B cell (primary cell): ENCODE data around the gene TBC1D14. TPM values are rescaled to one million over a fixed set of nuclear protein-coding genes. Genes with fewer than 3 reads are reported as not detected.

Experiments used
- ATAC-seq: fragments of 200-7000 bp; cut with Tn5 transposase; one replicate; pipeline ENCODE4 v1.10.0; 2021; ENCODE audit warnings: low read depth, mild to moderate bottlenecking, moderate number of reproducible peaks, moderate library complexity
- CTCF ChIA-PET: fragments of 350-600 bp; sonication (Branson Sonifier 250); formaldehyde crosslinking; loops from one replicate; lab custom pipeline; 2021; ENCODE audit warnings: antibody characterized with exemption, inconsistent platforms; lab: Charles Lee
- POLR2A ChIA-PET: fragments of 350-600 bp; sonication (Branson Sonifier 250); formaldehyde crosslinking; loops from one replicate; lab custom pipeline; 2021; ENCODE audit warnings: antibody characterized with exemption; lab: Charles Lee
- DNase-seq: peaks from one replicate; pipeline ENCODE4 v3.0.0; 2013
- H2AFZ ChIP-seq: 2 replicates; pipeline ENCODE4 v1.6.1; 2012; ENCODE audit warnings: mild to moderate bottlenecking, low read depth, low read length; ENCODE audit not compliant: insufficient read depth, poor library complexity, severe bottlenecking
- H3K27ac ChIP-seq, 2 donors: 1 replicate in 1 of 2; 2 replicates in 1 of 2; pipeline ENCODE4 v1.5.1; 2012 to 2013; ENCODE audit warnings: low read length in 2 of 2, mild to moderate bottlenecking in 2 of 2, moderate library complexity in 1 of 2
- H3K27me3 ChIP-seq, 4 experiments: fragments of 200-600 bp in 1 of 4; sonication (generic) in 1 of 4; replicated peaks in 1 of 4; 1 replicate in 2 of 4; 2 replicates in 2 of 4; pipeline versions ENCODE4 v1.6.1 to v1.7.0; 2013 to 2016; ENCODE audit warnings: low read length in 3 of 4, mild to moderate bottlenecking in 2 of 4, mixed read lengths in 1 of 4, moderate library complexity in 1 of 4; ENCODE audit not compliant: insufficient read depth in 4 of 4, control insufficient read depth in 3 of 4; ENCODE audit errors: control extremely low read depth in 1 of 4
- H3K36me3 ChIP-seq, 2 experiments: replicated peaks in 1 of 2; 1 replicate in 1 of 2; 2 replicates in 1 of 2; pipeline versions ENCODE4 v1.6.1 to v1.7.1; 2013; ENCODE audit warnings: low read length in 1 of 2; ENCODE audit not compliant: insufficient read depth in 2 of 2, control insufficient read depth in 1 of 2; ENCODE audit errors: control extremely low read depth in 1 of 2, extremely low read depth in 1 of 2
- H3K4me1 ChIP-seq, 2 donors: fragments of 200-600 bp in 1 of 2; sonication (generic) in 1 of 2; 1 replicate in 1 of 2; 2 replicates in 1 of 2; pipeline versions ENCODE4 v1.5.1 to v1.6.1; 2013 to 2017; ENCODE audit warnings: low read length in 2 of 2; ENCODE audit not compliant: control insufficient read depth in 2 of 2, insufficient read depth in 2 of 2
- H3K4me2 ChIP-seq: replicated peaks from 2 replicates; pipeline ENCODE3; 2012; ENCODE audit warnings: mild to moderate bottlenecking, low read depth, low read length; ENCODE audit not compliant: poor library complexity, severe bottlenecking
- H3K4me3 ChIP-seq, 5 experiments: fragments of 200-600 bp in 1 of 5; sonication (generic) in 1 of 5; 1 replicate in 3 of 5; 2 replicates in 2 of 5; pipeline versions ENCODE4 v1.5.1 to v1.7.0; 2011 to 2016; ENCODE audit warnings: low read length in 4 of 5, mild to moderate bottlenecking in 4 of 5, low read depth in 2 of 5, control low read depth in 1 of 5, moderate library complexity in 1 of 5; ENCODE audit not compliant: insufficient read depth in 1 of 5; ENCODE audit errors: control extremely low read depth in 1 of 5, extremely low read depth in 1 of 5
- H3K79me2 ChIP-seq: fragments of 200-600 bp; sonication (generic); one replicate; pipeline ENCODE4 v1.6.0; 2016; ENCODE audit warnings: low read length; ENCODE audit not compliant: control insufficient read depth, insufficient read depth
- H3K9ac ChIP-seq: fragments of 200-600 bp; sonication (generic); 2 replicates; pipeline ENCODE4 v1.6.1; 2017; ENCODE audit warnings: mild to moderate bottlenecking, low read length, moderate library complexity
- H3K9me3 ChIP-seq, 3 donors: one replicate each; pipeline versions ENCODE4 v1.6.1 to v1.7.1; 2013; ENCODE audit warnings: low read length in 2 of 3; ENCODE audit not compliant: control insufficient read depth in 2 of 3, insufficient read depth in 1 of 3; ENCODE audit errors: control extremely low read depth in 1 of 3
- H4K20me1 ChIP-seq: 2 replicates; pipeline ENCODE4 v1.6.0; 2012; ENCODE audit warnings: mild to moderate bottlenecking, low read length; ENCODE audit not compliant: insufficient read depth, control insufficient read depth, poor library complexity, severe bottlenecking
- H3K27ac Mint-ChIP-seq: one replicate; pipeline ENCODE4 v1.8.0; 2021; ENCODE audit warnings: mixed read lengths
- H3K27me3 Mint-ChIP-seq: one replicate; pipeline ENCODE4 v1.8.0; 2021; ENCODE audit warnings: mixed read lengths
- H3K4me1 Mint-ChIP-seq: one replicate; pipeline ENCODE4 v1.8.0; 2021; ENCODE audit warnings: mixed read lengths
- H3K4me3 Mint-ChIP-seq: one replicate; pipeline ENCODE4 v1.8.0; 2021; ENCODE audit warnings: mixed read lengths
- H3K9me3 Mint-ChIP-seq: one replicate; pipeline ENCODE4 v1.8.0; 2022; ENCODE audit warnings: mixed read lengths; ENCODE audit not compliant: insufficient read depth
- EZH2 ChIP-seq: IDR thresholded peaks from 2 replicates; pipeline ENCODE4 v1.6.1; 2012; ENCODE audit warnings: borderline replicate concordance, low read depth, mild to moderate bottlenecking, moderate library complexity, low read length; ENCODE audit not compliant: insufficient read depth, poor library complexity, severe bottlenecking
- WGBS: methylation state at CpG from one replicate; pipeline ENCODE4 v1.1.5; 2013; ENCODE audit warnings: missing lambda C conversion rate; ENCODE audit not compliant: insufficient coverage; 5-methylcytosine and 5-hydroxymethylcytosine counted together
- intact Hi-C: fragments of 100-400 bp; cut with micrococcal nuclease; formaldehyde crosslinking; loops from one replicate; pipeline ENCODE4 v1.10.0; 2022
- polyA plus RNA-seq: library from polyadenylated mRNA; depleted of rRNA; stranded (reverse); fragments of >200 nt; gene quantifications from 2 replicates; pipeline ENCODE4 v1.2.3, GENCODE V29; 2012
- total RNA-seq, 2 donors: library from RNA; stranded (reverse); fragments of 120-200 nt in 1 of 2; gene quantifications; 1 replicate in 1 of 2; 2 replicates in 1 of 2; pipeline versions ENCODE4 v1.2.3 to v1.2.4, GENCODE V29; 2013 to 2022
- TF ChIP-seq, protein P1 (sequence below): fragments of 200-600 bp; IDR thresholded peaks from one replicate; pipeline ENCODE4 v1.8.0; 2022; ENCODE audit warnings: antibody characterized with exemption, mild to moderate bottlenecking

TBC1D14 gene
- total and polyA plus RNA-seq, 2 donors (not counting 1 experiment from before 2014, with no cell fraction given), result 21.9 to 42.0 TPM

DNA sequence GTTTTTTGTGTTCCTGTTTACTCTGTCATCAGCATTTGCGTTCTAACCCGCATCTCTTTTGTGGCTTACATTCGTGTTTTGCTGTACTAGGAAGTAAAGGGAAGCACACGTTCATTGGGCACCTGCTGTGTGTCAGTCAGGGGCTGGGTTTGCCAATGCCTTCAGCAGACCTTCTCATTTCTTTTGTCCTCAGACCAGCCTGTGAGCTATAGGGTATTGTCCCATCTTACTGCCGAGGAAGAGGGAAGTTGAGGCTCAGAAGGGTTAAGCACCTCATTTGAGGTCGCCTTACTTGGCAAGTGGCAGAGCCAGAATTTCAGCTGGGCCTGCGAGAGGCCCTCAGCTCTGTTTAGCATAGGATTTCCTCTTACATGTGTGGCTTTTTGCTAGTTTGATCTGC, 8.7 kb downstream of the TBC1D14 start:
- no peak for ATAC-seq
- Mint-ChIP-seq H3K4me1 (peaks cover 37% of the 10 kb centered on the region), H3K27ac (peak overlapping the region; percentile 88), H3K4me3 (peak overlapping the region; percentile 72), H3K9me3 (no peaks in the 10 kb centered on the region), H3K27me3 (no peaks in the 10 kb centered on the region)
- WGBS, result 13% methylated on average over 7 of the region's 7 CpGs
- Histone ChIP-seq H3K9me3 (no peaks in the 10 kb centered on the region), H3K27me3 (no peaks in the 10 kb centered on the region), H3K79me2 (peaks cover 92% of the 10 kb centered on the region), H3K9ac (peak overlapping the region; percentile 17), H4K20me1 (peaks cover 61% of the 10 kb centered on the region), H3K27ac (peak overlapping the region; percentile 44 to 55), H3K4me2 (peak overlapping the region; percentile 64), H3K4me3 (peak overlapping the region in 2 of 5 experiments; percentile 3 to 34), H3K36me3 (peaks cover 0 to 2% of the 10 kb centered on the region in 2 experiments), H3K4me1 (peaks cover 31 to 34% of the 10 kb centered on the region in 2 donors), H2AFZ (peak overlapping the region; percentile 60)
- ChIA-PET POLR2A (no interaction called here), CTCF (interaction anchor here (1.1 kb wide), 1 partner anchor 48 kb away, joined by 6 read pairs; no protein-coding TSS in a partner anchor)
- TF ChIP-seq, protein P1, sequence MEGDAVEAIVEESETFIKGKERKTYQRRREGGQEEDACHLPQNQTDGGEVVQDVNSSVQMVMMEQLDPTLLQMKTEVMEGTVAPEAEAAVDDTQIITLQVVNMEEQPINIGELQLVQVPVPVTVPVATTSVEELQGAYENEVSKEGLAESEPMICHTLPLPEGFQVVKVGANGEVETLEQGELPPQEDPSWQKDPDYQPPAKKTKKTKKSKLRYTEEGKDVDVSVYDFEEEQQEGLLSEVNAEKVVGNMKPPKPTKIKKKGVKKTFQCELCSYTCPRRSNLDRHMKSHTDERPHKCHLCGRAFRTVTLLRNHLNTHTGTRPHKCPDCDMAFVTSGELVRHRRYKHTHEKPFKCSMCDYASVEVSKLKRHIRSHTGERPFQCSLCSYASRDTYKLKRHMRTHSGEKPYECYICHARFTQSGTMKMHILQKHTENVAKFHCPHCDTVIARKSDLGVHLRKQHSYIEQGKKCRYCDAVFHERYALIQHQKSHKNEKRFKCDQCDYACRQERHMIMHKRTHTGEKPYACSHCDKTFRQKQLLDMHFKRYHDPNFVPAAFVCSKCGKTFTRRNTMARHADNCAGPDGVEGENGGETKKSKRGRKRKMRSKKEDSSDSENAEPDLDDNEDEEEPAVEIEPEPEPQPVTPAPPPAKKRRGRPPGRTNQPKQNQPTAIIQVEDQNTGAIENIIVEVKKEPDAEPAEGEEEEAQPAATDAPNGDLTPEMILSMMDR, result no peak
- intact Hi-C loops, result loop anchor here (5.0 to 10.0 kb wide), 2 partner anchors 54 to 204 kb away; partner anchors contain the start of gene BLOC1S4
- peak; percentile 45 for DNase-seq

DNA sequence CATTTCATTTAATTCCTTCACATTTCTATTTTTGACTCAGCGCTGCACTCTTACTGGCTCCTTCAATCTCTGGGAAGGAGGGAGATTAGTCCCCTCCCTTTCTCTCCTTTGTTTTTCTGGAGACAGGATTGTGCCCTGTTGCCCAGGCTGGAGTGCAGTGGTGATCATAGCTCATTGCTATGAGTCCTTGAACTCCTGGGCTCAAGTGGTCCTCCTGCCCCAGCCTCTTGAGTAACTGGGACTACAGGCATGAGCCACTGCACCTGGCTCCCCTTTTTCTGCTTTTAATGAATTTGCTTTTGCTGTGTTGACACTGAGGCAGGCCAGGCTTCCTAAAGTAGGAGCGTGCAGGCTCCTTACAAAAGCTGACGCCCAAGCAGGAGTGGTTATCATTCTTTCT, 10.5 kb downstream of the TBC1D14 start:
- no peak overlapping the region for H3K4me3 Mint-ChIP-seq
- Histone ChIP-seq H3K4me3 (no peak overlapping the region), H3K9me3 (no peaks in the 10 kb centered on the region), H3K79me2 (peaks cover 92% of the 10 kb centered on the region), H3K27me3 (no peaks in the 10 kb centered on the region), H2AFZ (no peak overlapping the region), H3K4me1 (peaks cover 31 to 34% of the 10 kb centered on the region in 2 donors), H3K36me3 (peaks cover 0 to 20% of the 10 kb centered on the region in 2 experiments), H4K20me1 (peaks cover 74% of the 10 kb centered on the region), H3K27ac (no peak overlapping the region), H3K9ac (no peak overlapping the region), H3K4me2 (no peak overlapping the region)
- ChIA-PET POLR2A (no interaction called here), CTCF (interaction anchor here (1.0 kb wide), 1 partner anchor 53 kb away, joined by 3 read pairs; no protein-coding TSS in a partner anchor)
- H3K27me3 Mint-ChIP-seq, result no peaks in the 10 kb centered on the region
- no peak overlapping the region for H3K27ac Mint-ChIP-seq
- H3K9me3 Mint-ChIP-seq, result no peaks in the 10 kb centered on the region
- intact Hi-C loops, result no loop called here
- no peak for DNase-seq
- H3K4me1 Mint-ChIP-seq, result peaks cover 39% of the 10 kb centered on the region
- TF ChIP-seq, protein P1, result no peak
- no peak for TF ChIP-seq EZH2
- no peak for ATAC-seq
- WGBS, result 50% methylated on average over 2 of the region's 3 CpGs
